NCI-H345 (cell line): Measurements from ENCODE around the gene KCNIP3.

ENCODE experiments used
- DNase-seq: peaks from one replicate; lab custom pipeline; 2025; lab: John Stamatoyannopoulos, UW

The KCNIP3 gene

DNA sequence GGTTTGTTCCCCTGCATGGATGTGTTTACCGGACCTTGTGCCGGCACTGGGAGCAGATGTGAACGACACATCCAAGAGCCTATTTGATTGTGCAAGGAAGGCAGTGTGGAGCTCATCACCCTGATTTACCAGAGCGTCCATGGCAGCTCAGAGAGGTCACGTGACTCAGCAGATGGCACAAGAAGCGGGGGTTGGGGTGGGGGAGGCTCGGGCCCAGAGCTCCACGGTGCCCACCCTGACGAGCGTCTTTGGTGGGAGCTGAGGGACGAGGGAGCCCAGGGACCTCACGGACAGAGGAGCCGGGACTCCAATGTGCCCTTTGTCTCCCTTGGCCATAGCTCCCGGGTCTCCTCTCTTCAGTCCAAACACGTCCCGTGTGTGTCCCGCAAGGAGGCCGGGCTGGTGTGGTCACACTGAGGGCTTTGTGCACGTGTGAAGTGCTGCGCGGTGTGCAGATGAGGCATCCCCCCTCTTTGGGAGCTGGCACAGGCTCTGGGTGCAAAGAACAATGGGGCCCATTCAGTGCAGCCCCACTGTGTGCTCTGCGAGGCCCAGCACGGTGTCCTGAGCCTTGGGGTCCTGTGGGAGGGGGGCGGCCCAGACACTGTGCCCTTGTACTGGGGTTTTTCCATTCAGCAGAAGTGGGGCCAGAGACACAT is 15.5 kb downstream of the KCNIP3 start:
- DNase-seq = no peak

DNA sequence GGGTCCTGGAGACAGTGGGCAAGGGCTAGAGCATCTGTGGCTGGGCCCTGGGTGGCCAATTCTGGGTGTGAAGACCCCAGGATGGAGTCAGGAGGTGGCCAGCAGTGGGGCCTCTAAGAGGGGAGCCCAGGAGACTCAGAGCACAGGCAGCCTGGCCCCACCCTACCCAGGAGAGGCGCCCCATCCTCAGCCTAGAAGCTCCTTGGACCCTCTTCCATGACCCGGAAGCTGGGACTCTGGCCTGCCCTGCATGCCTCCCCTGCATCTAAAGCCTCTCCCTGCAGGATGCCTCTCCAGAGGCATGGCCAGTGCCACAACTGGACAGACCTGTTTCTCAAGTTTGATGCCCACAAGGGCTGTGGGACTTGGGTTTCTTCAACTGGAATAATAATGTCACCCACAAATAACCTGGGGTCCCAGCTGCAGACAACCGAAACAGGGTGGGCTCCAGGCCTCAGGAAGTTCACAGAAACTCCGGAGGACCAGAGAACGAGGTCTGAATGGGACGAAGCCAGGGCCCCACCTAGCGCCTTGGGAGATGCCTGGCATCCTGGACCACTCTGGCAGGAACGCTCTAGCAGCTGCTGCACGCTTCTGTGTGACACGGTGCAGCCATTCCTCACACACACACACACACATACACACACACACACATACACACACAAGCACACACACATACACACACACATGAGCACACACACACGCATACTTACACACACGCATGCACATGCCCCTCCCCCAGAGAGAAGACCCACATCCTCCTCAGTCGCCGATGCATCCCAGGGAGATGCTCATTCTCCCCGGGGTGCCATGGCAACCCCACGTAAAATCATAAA is 16.4 kb downstream of the KCNIP3 start:
- DNase-seq = no peak

DNA sequence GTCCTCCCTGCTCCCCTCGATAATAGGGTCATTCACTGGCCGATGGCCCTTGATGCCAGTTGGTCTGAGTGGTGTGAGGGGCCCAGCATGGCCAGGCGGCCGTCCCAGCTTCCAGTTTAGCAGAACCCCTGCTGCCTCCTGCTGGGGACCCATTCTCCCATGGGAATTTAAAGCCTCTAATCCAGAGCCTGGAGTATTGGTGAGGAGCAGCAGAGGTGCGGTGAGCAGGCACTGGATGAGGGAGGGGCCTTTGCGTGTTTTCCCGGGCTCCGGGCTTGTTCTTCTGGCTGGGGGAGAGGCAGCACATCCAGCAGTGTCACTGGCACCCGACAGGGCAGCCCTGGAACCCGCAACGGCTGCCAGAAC is 17.4 kb downstream of the KCNIP3 start:
- no peak for DNase-seq

DNA sequence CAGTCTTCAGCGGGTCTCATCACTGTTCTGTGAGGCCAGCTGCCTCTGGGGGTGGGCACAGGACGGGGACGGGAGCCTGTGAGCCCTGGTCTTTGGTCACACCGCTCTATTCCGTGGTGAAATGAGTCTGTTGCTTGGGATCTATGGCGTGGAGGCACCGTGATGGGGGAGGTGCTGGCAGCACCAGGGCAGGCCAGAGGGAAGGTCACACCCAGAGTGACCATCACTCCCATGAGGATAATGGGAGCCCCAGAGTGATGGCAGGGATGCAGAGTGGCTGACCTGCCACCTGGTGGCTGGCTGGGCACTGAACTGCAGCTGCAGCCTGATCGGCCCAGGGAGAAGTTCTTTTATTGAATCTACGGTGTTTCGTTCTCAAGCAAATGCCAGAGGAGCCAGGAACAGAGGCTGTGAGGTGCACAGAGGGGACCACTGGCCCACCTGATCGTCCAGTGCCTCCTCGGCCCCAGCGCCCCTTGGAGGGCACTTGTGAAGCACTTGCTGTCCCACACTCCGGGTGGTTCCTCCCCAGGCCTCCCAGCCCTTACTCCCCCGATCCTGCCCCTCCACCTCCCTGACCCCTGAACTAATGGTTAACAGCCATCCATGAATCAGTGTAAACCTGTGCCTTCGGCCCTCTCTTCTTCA is 17.9 kb downstream of the KCNIP3 start:
- peak; percentile 17 for DNase-seq

DNA sequence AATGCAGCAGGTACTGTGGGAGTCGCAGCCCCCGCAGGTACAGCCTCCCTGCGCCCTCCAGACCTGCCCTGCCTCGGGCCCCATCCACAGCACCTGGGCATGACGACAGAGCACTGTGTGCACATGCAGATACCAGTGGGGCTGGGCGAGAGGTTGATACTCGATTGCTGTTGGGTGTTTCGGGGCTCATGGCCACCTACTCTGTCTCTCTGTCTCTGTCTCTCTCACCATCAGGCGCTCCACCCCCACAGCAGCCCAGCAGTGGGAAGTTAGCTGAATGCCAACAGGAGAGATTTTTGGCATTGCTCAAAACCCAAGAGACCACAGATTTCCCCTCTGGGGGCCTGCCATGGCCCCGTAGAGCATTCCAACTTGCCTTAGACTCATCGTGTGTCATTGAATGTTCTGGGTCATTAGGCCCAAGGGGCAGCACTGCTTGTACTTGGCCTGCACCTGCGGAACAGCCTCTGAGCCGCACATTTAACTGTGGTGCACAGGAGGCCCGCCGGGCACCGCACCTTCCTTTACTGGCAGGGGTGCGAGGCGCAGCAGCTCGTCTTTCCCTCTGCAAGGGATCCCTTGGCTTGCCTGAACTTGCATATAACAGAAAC is 18.8 kb downstream of the KCNIP3 start:
- no peak for DNase-seq

DNA sequence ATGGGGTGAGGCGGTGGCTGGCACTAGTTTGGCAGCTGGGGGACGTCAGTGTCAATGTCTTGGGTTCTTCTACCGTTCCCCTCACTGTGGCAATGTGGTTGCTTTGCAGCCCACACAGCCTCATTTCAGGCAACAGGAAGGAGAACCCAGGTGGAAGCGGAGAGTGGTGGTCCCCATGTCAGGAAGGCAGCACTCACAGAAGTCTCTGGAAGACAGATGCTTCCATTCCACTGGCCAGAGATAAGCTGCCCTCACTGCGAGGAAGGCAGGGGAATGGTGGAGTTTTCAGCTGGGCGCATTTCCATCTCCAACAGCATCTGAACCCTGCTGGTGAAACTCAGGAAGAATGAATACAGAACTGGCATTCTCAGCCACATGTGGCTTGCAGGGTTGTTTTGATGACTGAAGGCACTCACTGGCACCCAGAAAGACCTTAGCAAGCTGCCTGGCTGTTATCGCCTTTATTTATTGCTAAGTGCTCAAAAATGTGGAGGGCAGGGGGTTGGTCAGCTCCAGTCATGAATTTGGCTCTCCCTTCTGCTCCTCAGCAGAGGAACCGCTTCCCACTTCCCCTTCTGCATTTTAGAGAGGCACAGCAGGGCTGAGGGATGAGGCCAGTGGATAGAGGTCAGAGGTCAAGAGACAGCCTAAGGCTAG is 19.4 kb downstream of the KCNIP3 start:
- no peak for DNase-seq

DNA sequence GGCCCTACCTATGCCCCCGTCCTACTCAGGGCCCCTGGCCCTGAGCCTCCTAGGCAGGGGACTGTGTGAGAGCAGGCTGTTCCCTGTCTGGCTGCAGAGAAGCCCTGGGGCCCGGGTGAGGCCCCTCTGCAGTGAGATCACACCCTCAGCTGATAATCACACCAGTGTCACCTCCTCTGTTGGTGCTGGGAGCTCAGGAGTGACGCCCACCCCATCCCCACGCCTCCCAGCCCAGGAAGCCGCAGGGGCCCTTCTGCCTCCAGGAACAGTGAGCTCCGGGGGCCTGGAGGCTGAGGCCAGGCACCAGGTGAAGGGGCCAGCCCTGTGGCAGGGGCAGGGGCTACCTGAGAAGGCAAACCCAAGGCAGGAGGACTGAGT is 20.0 kb downstream of the KCNIP3 start:
- no peak for DNase-seq

DNA sequence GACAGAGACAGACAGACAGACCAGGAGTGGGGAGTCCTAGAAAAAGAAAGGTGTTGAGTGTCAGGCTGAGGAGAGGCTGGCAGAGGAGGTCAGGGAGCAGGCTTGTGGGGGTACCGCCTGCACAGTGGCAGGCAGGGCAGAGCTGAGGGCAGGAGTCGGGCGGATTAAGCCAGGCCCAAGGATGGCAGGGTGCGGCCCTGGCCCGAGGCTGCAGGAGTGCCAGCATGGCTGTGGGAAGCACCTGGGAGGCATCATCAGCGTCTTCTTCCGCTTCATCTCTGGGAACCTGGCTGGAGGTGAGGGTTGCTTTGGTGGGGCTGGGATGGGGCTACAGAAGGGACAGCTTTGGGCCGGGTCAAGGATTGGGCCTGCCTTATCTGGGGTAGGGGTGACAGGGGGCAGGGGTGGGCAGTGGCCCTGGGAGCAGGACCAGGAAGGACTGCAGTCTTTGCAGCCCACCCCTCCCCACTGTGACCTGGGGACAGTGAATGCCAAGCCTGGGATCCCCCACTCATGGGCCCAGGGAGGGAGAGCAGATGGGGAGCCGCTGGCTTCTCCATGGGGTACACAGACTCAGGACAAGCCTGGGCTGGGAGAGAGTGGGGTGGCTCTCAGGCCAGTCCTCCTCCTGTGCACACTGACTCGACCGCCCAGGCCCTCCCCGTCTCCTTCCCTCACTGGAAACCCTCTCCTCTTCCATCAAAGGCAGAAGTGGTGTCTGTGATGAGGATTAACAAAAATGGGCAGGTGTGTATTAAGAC is 20.7 kb downstream of the KCNIP3 start:
- no peak for DNase-seq

DNA sequence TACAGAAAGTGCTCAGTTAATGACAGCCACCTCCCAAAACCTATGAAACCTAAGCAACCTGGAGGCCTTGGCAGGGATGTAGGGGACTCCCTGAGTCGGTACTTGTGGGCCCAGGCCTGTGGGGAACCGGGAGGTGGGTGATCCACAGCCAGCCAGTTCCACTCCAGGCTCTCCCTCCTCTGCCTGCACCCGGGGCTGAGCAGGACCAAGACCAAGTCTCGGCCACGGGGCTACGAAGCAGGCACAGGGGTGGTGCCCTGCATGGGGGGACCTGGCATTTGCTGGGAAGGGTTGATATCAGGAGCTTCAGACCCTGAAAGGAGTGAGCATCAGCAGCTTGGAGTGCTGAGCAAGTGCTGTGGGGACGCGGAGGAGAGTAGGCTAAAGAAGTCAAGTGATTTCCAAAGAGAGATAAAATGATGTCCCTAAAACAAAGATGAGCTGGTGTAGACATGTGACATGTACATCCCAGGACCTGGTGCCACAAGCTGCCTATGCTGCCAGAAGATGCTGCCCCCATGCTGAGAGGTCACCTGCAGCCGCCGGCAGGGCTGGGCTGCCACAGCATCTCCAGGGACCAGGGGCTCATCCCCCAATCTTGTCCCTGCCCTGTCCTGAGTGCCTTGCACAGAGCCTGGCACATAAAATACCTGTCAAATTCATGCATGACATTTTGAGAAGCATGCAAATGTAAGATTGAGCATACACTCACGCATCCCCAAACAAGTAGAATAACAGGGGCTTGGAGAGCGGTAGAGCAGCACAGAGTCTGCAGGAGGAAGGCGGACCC is 21.5 kb downstream of the KCNIP3 start:
- no peak for DNase-seq

DNA sequence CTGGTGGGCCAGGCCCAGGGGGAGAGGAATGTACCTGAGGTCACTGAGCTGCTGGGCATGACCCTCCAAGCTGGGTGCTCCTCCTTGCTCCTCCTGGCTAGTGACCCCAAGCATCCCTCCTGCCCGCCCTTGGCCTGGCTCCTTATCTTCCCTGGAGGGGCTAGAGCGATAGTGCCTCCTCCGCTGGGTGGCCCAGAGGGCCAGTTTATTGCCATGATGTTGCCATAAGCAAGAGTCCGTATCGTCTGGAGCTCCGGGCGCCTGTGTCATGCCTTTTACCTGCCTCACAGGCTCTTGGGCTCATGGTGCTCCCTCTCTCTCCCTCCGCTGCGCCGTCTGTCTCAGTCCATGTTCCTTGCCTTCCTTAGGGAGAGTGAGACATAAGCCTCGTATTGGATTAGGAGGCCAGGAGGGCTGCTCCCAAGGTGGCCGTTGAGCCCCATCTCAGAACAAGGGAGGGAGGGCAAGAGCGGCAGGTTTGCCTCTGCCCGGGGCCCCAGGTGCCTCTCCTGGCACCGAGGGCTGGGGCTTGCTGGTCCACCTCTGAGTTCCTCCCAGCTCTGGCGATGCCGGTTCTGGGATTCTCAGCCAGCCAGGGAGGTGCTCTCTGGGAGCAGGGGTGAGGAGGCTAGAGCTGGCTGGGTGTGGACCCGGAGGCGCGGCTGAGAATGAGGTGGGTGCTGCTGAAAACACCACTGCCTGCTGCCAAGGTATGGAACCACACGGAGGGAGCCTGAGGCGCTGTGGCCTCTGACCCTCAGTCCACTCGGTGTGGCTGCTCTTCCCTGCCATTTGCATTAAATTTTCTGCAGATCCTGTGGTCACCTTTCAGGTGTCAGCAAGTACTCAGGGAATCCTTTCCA is 22.6 kb downstream of the KCNIP3 start:
- DNase-seq = no peak

DNA sequence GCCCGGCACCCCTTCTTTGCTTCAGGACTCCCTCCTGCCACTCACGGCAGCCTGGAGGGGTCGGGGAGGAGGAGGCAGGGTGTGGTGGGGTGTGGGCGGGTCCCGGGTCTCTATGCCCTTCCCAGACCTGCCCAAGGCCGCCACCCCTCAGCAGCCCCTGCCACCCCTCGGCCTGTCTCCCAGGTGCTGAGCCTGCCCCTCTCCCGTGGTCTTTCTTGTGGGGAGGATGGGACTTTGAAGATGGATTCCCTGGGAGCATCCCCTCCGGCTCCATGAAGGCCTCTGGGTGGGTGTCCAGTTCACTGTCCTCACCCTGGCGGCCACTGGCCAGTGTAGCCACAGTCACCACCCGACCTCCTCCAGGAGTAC is 23.2 kb downstream of the KCNIP3 start:
- DNase-seq = no peak

DNA sequence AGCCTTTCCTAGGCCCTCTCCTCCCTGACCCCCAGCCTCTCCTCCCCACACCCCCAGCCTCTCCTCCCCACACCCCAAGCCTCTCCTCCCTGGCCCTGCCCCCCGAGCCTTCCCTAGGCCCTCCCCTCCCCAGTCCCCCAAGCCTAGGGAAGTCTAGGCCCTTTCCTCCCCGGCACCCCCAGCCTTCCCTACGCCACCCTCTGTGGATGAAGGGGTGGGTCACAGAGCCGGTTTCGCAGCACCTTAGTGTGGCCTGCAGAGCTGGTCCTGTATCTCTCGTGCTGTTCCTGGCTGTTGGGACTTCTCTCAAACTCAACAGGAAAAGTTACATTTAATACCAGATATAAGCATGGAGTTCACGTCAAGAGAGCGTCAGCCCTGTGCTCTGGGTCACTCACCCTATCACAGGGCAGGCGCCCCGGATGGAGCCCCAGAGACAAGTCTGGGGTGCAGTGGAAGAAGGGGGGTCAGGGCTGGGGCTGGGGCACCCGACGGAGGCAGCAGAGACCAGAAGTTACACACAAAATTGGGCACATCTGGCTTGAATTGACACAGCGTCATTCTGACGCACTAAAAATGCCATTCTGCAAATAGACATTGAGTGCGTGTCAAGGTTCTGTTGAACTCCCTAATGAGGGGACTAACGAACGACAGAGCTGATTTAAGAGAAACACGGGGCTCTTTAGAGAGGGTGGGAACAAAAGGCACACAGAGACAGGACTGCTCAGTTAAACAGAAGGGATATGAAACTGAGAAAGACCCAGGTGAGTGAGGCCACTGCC is 24.0 kb downstream of the KCNIP3 start:
- no peak for DNase-seq

DNA sequence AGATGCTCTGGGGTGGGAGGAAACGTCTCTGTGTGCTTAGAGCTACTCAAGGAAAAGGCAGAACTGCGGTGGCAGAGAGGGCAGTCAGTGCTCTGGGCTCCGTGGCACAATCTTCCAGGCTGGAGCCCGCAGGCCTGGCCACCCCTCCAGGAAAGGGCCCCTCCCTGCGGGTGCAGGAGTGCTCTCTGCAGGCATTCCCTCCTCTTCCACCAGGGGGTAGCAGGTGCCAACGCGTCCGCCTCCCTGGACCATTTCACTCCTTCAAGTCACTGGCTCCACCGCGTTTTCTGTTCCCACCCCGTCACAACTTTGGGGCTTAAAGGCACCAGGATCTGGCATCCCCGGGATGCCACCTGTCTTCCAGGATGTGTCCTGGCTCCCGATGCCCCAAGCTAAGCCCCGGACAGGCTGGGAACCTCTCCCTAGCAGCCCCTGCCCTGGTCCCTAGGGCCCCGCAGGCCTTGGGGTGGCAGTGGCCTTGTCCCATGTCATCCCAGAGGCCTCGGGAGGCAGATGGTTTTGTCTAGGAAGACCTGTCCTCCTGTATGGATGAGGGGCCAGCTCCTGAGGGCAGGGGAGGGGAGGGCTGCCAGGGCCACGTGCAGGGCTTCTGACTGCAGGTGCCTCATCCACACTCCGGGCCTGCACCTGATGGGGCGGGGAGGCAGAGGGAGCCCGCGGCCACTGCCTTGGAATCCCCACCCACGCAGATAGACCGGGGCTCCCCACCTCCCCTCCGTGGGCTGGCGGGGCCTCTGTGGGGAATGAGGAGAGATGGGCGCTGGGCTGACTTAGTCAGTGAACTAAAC is 26.4 kb downstream of the KCNIP3 start:
- DNase-seq = peak; percentile 65

DNA sequence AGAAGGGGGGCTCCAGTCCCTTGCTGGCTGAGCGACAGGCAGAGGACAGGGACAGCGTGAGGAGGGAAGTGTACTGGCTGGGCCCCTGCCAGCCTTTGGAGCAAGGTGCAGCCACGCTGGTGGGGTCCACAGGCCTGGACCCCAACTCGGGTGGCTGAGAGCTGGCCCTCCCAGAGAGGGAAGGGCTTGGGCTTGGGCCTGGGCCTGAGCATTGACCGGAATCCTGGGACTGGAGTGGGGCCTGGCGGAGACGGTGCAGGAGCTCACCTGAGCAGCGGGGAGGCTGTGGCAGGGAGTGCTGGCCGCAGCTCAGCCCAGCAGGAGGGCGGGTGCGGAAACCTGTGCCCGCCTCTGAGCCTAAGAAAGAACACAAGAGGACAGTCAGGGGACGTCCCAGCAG is 27.9 kb downstream of the KCNIP3 start:
- DNase-seq = no peak

DNA sequence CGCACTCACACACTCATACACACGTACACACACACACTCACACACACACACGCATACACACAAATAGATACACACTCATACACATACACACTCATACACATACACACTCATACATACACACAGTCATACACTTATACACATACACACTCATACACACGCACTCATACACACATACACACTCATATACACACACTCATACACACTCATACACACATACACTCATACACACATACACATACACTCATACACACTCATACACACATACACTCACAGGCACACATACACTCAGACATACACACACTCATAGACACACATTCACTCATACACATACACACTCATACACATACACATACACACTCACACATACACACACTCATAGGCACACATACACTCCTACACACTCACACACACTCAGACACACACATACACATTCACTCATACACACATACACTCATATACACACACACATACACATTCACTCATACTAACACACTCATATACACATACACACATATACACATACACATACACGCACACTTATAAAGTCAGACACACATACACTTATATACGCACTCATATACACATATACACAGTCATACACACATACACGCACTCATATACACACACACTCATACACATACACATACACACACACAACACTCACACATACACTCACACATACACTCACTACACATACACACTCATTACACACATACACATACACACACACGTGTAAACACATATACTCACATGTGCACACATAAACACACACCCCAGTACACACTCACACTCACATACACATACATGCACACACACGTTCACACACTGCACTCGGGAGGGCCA is 28.7 kb downstream of the KCNIP3 start:
- DNase-seq = no peak

DNA sequence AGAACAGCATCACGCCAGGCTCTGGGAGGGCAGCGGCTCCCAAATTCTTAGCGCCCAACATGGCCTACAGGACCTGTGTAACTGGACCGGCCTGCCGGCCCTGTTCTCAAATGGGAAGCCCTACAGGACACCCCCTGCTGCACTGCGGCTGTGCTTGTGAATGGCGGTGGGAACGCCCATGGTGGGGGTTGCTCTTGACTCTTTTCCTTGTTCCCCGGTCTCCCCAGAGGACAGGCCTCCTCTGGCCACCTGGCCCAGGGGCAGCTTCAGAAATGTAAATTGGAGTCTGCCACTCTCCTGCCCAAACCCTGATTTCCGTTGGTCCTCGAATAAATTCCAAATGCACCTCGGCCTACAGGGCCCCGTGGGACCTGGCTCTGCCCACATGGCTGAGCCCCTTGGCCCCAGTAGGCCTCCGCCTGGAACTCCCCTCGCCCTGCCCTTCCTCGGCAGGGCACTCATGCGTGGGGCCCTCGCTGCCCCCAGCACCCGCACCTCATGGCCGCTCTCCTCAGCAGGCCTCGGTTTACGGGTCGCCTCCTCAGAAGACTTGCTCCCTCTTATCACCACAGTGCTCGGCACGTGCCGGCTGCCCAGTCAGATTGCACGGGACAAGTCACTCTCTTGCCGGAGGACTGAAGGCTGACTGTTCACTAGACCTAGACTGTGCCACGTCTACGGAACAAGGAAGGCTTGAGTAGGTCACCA is 29.4 kb downstream of the KCNIP3 start:
- DNase-seq = no peak

DNA sequence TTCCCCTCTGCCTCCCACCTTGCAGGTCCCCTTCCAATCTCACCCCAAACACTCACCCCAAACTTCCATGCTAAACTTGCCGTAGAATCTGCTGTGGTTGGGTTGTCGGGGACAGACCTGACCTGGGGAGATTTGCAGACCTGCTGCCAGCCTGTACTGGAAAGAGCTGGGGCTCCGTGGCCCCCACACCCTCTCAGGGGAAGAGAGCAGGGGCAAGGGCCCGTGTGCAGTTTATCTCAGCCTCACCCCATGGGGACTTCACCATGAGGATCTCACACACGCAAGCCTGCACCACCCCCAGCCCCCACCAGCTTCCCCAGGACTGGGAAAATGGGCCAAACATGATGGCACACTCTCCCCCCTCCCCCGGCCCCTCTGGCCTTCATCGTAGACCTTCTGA is 30.7 kb downstream of the KCNIP3 start:
- no peak for DNase-seq
